Activated gamma-delta T cell (primary cell): ENCODE results near the gene ADRA2B.

ENCODE experiments used
- DNase-seq: peaks from one replicate; lab custom pipeline; 2025; lab: John Stamatoyannopoulos, UW

The ADRA2B gene

DNA sequence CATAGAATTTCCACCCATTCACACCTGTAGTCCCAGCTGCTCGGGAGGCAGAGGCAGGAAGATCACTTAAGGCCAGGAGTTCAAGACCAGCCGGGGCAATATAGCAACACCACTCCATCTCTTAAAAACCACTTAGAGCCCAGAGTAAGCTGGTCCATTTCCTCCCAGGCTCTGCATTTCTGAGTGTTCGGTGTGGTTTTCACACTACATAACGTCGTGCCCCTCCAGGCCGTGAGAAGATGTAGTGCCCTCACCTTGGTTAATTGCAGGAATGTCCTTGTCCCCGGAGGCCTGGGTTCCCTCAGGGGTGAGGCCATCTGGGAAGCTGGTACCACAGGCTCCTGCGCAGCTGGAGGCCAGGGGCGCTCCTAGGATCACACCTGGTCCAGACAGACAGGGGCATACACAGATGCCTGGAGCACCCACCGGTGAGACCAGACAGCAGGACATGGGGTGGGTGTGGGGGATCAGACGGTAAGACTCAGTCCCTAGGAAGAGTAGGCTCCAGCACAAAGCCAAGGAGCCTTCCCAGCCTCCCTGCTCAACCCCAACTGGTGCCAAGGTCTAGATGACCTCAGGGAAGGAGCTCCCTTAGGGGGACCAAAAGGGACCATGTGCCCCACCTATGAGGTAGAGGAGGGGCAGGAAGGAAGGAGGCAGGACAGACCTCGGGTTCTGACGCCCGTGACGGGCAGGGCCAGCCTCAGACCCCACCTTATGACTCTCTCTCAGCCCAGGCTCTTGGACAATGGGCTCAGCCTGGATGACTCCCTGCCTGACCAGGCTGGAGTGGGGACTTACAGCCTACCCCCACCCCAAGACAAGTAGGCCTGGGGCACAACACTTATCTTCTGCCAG lies 21.2 kb upstream of the ADRA2B start:
- DNase-seq: no peak

DNA sequence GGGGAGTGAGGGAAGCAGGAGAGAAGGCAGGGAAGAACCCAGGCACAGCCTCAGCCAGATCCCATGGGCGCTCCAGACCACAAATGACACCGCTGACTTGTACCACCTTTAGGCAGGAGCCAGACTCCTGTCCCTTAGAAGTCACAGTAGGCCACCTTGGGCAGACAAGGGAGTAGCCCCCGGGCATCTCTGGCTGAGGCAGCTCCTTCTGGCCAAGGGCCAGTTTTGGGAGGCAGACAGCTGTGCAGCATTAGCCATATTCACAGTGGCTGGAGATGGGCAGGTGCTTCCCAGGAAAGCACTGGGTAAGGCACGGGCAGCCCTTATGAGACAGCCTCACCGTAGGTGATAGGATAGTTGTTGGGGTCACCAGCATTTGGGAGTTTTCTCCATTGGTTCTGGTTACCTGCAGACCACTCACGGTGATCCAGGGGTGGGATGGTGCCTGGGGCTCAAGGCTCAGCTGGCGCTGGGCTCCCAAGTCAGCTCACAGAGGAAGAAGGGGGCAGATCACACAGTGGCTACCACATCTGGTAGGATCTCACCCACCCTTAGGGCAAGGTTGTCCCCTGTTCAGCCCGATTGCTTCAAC lies 19.9 kb upstream of the ADRA2B start:
- no peak for DNase-seq

DNA sequence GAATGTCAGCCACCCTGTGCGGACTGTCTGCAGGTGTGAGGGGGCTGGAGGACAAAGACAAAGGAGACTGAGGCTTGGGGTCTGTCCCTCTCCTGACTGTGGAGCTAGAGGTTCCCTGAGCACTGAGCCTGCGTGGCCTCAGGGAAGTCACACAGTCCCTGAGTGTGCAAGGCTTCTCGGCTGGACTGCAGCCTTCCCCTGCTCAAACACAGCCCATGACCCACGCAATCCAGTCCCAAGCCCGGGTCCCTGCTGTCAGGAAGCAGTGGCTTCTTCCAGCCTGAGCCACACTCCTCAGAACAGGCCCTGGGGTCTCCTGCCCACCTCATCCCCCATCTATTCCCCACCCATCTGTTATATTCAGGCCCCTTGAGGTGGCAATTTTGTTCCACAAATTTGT lies 19.2 kb upstream of the ADRA2B start:
- no peak for DNase-seq

DNA sequence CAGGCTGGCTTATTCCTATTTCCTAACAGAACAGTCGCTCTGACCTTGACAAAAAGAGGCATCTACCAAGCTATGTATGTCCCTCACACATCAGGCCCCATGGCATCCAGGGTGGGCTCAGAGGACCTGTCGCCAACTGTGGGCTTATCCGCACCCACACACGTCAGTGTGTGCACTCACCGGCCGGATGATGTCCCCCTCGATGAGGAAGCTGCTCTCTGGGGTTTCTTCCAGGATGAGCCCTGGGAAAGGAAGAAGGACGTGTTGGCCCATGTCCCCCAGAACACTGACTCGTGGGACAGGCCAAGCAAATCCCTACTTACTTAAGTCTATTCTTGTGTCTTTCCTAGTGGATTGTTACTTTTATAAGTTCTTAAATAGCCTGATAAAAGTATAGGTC lies 18.8 kb upstream of the ADRA2B start:
- no peak for DNase-seq

DNA sequence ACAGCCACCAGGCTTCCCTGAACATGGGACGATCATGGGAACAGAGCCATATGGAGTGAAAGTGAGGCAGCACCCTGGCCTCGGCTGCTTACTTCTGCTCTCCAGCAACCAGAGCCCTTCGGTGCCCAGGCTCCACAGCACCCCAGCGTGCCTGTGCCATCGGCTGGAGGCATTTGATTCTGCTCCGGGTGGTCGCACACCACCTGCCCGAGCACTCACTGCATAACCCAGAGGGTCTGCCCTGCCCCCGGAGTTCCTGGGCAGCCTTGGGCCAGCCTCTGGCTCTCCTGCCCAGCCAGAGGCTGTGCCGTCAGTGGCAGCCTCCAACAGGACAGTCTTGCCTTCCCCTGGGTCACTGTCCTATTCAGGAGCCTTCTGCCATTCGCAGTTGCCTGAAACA lies 18.1 kb upstream of the ADRA2B start:
- no peak for DNase-seq

DNA sequence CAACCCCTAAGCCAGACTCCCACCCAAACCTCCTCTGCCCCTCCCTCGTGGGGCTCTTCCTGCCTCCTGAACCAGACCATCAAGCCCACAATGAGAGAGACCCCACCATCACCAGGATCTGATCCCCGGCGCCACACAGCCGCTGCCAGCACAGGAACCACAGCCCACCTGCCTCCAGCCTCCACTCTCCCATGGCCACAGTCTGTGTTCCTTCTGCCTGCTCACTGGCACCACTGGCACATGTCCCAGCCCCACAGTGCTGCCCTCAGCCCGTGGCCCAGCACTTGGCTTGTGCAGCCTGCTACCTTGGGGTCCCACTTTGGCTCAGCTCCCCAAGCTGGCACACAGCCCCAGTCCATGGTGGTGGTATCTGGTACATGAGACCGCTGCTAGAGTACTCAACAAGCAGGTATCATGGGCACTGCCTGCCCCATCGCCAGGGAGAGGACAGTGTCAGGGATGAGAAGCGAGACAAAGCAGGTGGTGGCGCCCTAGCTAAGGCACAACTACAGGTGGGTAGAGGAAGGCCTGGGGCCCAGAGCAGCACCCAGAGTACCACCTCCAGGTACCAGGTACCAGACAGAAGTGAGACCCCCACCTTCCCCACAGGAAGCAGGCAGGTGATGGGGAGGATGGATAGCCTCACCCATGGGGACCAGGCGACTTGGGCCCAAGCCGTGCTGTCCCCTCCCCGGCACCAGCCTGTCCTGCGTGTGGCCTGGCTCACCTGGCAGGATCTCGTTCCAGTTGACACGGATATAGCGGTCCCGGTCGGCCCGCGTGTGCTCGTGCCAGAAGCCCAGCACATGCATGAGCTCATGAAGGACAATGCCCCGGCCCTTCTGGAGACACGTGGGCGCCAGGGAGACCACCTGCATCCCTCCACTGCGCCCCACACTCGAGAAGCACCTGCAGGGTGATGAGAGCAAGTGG lies 15.7 kb upstream of the ADRA2B start:
- no peak for DNase-seq

DNA sequence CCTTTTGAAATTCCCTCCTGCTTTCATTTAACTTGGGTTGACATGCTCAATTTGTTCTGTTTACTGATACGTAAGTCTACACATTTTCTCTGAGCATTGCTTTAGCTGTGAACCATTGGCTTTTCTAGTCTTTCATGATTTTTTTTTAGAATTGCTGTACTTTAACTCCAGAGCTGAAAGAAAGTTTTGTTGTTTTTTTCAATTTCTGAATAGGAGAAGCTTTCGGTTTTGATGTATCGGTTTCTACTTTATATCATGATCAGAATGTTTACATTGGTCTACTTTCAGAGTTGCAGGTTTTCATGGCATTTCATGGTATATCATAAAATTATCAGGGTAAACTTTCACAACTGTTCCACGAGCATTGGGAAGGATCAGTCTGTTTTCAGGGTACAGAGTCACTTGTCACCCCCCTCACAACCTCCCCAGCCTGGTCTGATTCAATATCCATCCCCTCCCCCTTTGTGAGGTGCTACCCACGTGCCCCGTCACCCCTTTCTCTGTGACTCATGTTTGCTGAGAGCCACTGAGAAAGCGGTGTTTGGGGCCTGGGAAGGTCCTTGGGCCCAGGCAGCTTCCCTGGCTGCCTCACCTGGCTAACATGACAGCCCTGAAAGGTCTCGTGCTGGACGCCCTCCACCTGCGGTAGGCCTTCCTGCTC lies 14.9 kb upstream of the ADRA2B start:
- no peak for DNase-seq

DNA sequence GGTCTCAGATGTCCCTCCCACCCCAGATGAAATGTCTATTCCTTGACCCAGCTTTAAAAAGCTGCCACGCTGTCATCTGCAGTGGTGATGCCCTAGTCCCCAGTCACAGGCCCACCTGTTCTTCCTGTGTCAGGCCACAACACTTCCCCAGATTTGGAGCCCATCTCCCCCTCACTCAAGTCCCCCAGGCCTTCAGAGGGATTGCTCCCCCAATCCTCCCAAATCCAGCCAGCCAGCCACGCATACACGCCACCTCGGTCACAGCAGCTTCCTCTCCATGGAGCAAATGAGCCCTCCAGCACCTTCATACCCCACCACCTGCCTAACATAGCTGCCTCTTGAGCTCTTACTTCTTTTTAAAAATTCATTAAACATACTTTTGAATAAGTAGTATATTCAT lies 14.1 kb upstream of the ADRA2B start:
- DNase-seq: no peak

DNA sequence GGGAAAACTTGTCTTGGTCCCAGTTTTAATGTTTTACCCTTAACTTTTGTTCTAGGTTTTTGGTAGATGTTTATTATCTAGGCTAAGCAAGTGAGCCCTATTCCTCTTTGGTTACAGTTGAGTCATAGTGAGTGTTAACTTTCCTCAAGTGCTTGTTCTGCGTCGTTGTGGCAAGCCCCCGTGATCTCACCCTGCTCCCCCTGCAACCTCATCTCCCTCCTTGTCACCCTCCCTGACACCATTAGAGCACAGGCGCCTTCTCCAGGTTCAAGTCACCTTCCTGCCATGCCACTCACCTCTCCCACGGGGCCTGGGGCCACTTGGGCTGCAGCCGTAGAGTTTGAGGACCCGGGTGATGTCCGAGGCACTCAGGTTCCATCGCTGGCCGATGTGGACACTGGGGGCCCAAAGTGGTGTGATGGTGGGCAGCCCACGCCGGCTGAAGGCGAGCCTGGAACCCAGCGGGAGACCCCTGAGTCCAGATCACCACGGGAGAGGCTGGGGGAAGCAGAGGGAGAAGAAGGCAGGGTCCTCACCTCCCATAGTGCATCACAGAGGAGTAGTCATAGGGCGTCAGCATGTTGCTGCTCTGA lies 13.3 kb upstream of the ADRA2B start:
- no peak for DNase-seq

DNA sequence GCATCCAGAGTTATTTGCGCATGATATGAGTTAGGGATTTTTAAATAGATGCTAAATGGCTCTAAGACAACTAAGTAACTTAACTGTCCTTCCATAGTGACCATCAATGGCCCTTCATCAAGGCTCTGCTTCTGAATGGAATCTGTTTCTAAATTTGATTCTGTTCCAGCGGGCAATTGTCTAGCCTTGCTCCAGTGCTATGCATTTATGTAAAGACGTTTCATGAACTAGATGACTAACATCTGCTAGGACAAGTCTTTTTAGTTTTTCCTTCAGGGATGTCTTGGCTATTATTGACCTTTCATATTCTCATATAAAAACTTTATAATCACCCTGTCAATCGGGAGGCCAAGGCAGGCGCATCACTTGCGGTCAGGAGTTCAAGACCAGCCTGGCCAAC lies 12.1 kb upstream of the ADRA2B start:
- DNase-seq: no peak

DNA sequence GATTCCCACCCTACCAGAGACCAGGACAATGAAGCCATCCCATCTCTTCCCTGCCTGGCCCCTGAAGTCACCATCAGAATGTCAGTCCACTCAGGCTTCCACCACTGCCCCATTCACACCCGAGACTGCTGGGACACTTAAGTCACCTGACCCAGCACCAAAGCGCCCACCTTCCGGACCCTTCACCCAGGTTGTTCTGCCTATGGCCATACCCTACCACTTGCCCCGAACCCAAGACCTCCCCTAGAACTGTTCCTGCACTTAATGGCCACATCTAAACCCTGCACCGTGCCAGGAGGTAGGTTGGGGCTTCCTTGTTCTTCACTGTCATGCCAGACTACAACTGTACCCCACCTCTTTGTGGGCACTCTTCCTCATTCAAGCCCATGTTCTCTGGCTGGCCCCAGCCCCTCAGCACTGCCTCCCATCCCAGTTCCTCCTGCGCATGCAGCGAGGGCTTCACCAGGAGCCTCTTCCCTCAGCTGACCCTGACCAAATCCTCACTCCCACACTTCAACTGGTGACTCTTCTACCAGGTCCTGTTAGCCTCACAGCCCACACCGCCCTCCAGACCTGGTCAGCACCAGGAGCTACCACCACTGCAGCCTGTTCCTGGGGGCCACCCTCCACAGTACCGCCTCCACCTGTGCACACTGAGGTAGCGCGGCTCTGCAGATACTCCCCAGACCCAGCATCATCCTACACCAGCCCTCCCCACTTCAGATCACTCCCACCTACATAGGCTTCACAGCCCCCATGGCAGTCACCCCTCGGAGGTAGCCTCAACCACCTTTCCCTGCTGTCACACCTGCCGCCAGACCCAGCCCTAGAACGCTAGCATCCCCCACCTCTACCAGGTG lies 8.3 kb upstream of the ADRA2B start:
- DNase-seq: no peak

DNA sequence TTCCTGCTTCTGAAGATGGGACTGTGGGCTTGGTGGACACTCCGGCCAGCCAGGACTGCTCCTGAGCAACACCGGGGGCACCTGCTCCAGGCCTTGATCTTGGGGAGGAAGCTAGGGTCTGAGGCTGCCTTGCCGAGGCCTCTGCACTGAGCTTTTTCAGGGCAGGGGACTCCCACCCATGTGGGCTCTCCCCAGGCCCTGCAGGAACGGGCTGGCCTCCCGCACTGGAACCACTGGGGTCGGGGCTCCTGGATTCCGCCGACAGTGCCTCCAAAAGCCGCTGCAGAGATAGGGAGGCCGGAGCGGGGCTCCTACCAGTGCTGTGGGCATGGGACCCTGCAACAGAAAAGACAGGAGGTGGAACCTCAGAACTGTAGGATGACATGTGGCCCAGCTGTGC lies 7.6 kb upstream of the ADRA2B start:
- DNase-seq: no peak

DNA sequence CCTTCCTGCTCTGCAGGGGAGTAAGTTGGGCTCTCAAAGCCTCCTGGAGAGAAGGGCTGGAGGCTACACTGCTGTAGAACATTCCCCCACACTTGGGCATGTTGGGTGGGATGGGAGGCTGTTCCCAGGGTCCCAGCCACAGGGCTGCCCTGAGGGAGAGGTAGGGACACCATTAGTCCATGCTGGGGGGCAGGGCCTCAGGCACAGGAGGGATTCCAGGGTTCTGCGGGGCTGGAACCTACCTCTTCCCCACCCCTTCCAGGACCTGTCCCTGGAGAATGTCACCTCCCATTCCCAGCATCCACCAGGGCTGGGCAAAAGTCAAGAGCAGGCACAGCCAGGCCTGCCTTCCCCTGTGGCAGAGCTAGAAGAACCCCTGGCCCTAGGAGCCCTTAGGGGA lies 6.9 kb upstream of the ADRA2B start:
- no peak for DNase-seq

DNA sequence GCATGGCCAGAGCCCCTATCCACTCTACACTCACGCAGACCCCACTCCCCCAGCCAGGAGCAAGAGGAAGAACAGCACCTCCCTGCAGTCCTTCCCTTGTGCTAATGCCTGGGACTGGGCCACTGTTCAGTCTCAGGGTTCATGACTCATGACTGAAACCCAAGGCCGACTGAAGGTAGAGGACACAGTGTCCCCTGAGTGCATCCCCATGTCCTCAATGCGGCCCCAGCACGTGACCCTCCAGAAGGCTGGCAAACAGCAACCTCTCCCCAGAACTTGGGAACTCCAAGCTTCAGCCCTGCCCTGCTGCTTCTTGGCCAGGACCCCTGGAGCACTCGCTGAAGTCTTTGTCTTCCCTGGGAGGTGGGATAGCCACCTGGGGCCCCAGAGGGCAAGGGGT lies 6.0 kb upstream of the ADRA2B start:
- DNase-seq: no peak

DNA sequence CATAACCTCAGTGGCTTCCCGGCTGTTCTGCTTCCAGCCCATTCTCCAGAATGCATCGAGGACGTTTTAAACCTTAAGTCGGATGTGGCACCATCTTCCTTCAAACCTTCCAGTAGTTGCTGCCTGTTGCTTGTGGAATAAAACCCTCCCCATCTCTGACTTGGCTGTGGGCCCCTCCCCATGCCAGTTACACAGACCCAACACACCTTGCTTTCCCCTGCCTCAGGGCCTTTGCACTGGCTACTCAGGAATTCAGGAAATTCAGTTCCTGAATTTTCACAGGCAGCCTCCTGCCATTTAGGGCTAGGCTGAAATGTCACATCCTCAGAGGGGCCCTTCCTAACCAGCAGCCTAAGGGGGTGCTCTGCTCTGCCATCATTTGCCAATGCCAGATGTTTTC lies 5.0 kb upstream of the ADRA2B start:
- DNase-seq: no peak

DNA sequence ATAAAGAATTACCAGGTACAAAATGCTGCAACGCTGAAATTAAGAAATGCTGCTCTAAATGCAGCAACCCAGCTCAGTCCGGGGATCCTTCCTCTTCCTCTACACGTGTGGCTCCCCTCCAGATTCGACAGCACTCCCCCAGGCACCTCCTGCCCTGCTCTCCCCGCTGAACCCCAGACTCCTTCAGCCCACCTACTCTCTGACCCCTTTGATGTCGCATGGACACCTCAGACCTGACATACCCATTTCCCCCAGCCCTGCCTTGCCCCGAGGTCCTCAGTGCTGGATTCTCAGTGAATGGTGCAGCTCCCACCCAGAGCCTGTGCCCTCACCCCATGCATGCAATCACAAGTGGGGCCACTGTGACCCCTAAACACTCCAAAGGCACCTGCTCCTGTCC lies 4.6 kb upstream of the ADRA2B start:
- no peak for DNase-seq

DNA sequence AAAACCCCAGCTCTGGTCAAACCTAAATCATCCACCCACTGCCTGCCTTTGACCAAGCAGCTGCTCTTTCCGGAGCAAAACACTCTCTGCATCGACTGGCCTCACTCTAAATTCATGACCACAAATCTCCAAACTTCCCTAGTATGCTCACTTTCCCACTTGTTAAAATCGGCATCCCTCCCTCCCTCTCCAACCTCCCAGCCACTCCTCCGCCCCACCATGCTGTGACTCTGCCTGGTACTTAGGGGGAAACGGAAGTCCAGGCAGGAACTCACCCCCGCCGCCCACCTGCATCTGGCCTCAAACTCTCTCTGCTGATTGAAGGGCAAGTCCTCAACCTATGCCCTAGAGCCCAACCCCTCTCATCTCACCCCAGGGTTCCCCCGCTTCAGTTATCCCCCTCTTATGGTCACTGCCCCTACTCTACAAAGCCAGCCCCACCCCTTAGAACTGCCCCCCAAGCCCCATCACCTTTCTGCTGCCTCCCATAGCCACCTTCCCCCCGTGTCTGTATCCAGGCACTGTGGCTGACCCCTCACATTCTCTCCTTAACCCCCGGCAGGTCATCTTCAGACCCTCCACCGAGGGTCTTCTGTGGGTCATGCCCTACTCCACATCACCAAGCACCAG lies 3.8 kb upstream of the ADRA2B start:
- no peak for DNase-seq

DNA sequence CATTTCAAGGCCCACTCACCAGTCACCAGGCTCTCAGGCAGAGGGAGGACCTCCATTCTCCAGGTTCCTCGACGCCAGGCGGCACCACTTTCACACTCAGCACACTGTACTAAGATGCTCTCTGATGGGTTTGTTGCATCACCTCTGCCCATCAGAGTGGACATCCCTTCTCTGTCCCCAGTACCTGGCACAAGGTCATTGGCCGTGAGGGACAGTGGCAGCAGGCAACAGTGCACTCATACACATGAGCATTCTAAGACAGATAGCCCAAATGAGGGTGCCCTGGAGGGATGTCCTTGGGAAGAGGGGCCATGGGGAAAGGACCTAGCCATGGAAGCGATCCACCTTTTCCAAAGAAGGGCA lies 3.0 kb upstream of the ADRA2B start:
- no peak for DNase-seq

DNA sequence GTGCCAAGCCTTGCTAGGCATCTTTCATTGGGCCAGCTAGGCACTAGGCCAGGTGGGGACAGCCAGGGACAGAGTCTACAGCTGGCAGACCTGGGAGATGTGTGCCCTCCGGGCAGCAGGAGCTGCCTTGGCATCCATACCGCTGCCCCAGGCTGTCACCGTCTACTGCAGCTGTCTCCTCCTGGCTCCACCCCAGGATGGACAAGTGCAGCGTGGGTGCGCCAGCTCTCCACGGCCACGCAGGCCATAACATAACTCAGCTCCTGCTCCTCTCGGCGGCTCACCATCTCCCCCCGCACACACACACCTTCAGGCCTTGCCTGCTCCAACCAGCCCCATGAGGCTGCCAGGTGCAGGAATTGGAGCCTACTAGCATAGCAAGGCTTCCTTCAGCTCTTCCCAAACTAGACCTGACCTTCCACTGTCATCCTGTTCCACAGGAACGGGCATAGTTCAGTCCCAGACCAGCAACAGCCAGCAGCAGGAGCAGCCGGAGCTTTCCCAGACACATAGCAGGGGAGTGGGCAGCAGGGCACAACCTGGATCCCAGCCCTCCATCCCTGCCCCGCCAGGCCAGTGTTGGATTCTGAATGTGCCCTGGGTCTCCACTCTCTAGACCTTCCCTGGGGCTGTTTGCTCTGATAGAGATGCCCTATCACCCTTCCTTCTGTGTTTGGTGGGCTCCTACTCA lies 2.5 kb upstream of the ADRA2B start:
- DNase-seq: no peak
